Stimulated activated CD4-positive, alpha-beta T cell treated with anti-CD3 and anti-CD28 coated beads, TNF-alpha, amount 100 ng/mL, for 48 hours (primary cell): ENCODE results near the gene PLPP7.
"Not testable (repeated sequence)": the region's sequence is repeated elsewhere in the genome, so short reads cannot be mapped to it uniquely, and the experiment has no call there.

Source experiments
- DNase-seq, 3 donors: peaks; one replicate each; pipeline ENCODE4 v3.0.0-alpha.2; 2020; ENCODE audit warnings: low read depth in 3 of 3

PLPP7 gene

GRCh38 chr9:131289301-131290035 lies at the start of gene PLPP7:
PLPP7 (plus strand) TSS chr9:131289723; CDS start chr9:131289998, 275 bp downstream.
- DNase-seq, result no peak

- DNase-seq, result no peak
Measured at GRCh38 chr9:131240047-131240921, 49.2 kb upstream of the PLPP7 start.

- not testable (repeated sequence) for DNase-seq
Measured at GRCh38 chr9:131244331-131244730, 45.2 kb upstream of the PLPP7 start.

- no peak for DNase-seq
Measured at GRCh38 chr9:131246618-131247017, 42.9 kb upstream of the PLPP7 start.

- no peak for DNase-seq
Measured at GRCh38 chr9:131252120-131252519, 37.4 kb upstream of the PLPP7 start.

GRCh38 chr9:131253891-131254491 lies 35.5 kb upstream of the PLPP7 start:
- DNase-seq, result no peak

GRCh38 chr9:131254626-131255025 lies 34.9 kb upstream of the PLPP7 start:
- no peak for DNase-seq

GRCh38 chr9:131255676-131256197 lies 33.8 kb upstream of the PLPP7 start:
- no peak for DNase-seq

GRCh38 chr9:131257266-131258025 lies 32.1 kb upstream of the PLPP7 start:
- no peak for DNase-seq

GRCh38 chr9:131258186-131258585 lies 31.3 kb upstream of the PLPP7 start:
- no peak for DNase-seq

- no peak for DNase-seq
Measured at GRCh38 chr9:131258698-131259431, 30.7 kb upstream of the PLPP7 start.

- no peak for DNase-seq
Measured at GRCh38 chr9:131259432-131259898, 30.1 kb upstream of the PLPP7 start.

GRCh38 chr9:131259916-131260597 lies 29.5 kb upstream of the PLPP7 start:
- DNase-seq, result no peak

- no peak for DNase-seq
Measured at GRCh38 chr9:131260751-131261452, 28.6 kb upstream of the PLPP7 start.

GRCh38 chr9:131262327-131263032 lies 27.0 kb upstream of the PLPP7 start:
- DNase-seq, result no peak

- not testable (repeated sequence) for DNase-seq
Measured at GRCh38 chr9:131263033-131263343, 26.5 kb upstream of the PLPP7 start.

- no peak for DNase-seq
Measured at GRCh38 chr9:131263701-131264100, 25.8 kb upstream of the PLPP7 start.

- no peak for DNase-seq
Measured at GRCh38 chr9:131264231-131264630, 25.3 kb upstream of the PLPP7 start.
